GM18526 (cell line): ENCODE measurements around the gene C17orf75.

Source experiments
- POLR2A ChIP-seq: IDR thresholded peaks from 3 replicates; pipeline ENCODE4 v1.6.1; 2011; ENCODE audit not compliant: insufficient read length; ENCODE audit errors: extremely low read depth

Gene C17orf75

DNA sequence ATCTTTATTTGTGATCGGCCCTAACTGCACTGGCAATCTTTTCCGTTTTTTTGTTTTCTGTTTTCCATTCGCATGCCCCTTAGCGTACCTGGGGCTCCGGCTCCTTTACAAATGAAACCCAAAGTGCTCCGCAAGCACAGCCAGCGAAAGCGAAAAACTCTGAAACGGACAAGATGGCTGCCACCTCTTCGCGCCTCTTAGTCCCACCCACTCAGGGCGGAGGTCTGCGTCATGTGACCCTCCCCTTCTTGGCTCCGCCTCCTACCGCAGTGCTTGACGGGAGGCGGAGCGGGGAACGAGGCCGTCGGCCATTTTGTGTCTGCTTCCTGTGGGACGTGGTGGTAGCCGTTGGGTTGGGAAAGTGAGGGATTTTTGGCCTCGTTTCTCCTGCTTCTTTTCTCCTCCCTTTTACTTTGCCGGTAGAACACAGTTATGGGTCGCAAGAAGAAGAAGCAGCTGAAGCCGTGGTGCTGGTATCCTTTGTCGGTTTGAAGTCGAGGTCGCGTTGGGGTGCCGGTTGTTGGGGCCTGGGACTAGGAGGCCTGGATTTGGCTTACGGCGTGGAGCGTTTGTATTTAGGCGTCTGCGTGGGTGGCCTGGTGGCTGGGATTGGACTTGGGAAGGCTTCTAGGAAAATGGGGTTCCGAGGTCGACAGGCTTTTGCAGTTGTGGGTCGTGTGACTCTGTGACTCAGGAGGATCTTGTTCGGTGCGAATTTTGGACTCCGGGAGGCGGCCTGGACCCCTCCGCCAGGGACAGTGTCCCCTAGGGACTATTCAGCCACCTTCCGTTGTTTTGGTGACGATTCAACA is 8.1 kb upstream of the C17orf75 start, which contains the start of gene ZNF207:
Gene ZNF207 (plus strand): TSS at position 304 of the 812 bp plus-strand sequence. CDS start 129 bp downstream, at position 433.
- TF ChIP-seq POLR2A, result peak; percentile 85

DNA sequence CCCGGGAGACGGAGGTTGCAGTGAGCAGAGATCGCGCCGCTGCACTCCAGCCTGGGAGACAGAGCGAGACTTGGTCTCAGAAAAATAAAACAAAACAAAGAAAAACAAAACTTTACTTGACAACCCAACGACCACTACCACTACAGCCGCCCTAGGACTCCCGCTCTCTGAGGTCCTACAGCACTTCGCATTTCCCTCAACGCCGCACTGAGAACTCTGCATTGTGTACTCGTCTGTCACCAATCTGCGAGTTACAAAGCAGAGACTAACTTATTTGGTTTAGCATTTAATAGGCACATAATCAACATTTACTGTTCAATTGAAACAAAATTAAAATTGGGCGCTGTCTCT is 7.5 kb upstream of the C17orf75 start:
- no peak for TF ChIP-seq POLR2A

DNA sequence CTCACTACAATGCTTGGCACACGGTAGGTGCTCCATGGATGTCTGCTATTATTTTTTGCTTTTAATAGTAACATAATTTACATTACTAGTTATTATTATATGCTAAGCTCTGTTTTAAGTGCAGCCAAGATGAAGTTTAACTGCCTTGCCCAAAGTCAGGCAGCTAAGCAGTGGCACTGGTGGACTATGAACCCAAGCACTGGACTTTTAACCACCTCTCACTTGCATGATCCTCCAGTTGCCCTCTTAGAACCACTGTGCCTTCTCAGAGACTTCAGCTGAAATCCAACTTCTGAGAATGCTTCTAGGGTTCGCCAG is 6.5 kb upstream of the C17orf75 start:
- no peak for TF ChIP-seq POLR2A

DNA sequence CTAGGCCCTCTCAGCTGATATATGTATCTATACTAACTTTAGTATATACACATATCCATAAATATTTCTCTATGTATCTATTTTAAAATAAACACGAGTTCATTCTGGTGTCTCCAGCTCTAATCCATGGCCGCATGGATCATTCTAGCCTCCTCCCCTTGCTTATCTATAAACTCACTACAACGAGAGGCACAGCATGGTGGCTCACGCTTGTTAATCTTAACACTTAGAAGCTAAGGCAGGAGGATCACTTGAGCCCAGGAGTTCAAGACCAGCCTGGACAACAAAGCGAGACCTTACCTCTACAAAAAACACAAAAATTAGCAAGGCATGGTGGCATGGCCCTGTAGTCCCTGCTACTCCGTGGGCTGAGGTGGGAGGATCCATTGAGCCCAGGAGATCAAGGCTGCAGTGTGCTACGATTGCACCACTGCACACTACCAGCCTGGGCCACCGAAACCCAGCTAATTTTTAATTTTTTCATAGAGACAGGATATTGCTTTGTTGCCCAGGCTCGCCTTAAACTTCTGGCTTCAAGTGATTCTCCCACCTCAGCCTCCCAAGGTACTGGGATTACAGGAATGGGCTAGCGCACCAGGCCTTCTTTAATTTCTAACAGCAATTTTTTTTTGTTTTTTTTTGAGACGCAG is 4.1 kb upstream of the C17orf75 start:
- no peak for TF ChIP-seq POLR2A

DNA sequence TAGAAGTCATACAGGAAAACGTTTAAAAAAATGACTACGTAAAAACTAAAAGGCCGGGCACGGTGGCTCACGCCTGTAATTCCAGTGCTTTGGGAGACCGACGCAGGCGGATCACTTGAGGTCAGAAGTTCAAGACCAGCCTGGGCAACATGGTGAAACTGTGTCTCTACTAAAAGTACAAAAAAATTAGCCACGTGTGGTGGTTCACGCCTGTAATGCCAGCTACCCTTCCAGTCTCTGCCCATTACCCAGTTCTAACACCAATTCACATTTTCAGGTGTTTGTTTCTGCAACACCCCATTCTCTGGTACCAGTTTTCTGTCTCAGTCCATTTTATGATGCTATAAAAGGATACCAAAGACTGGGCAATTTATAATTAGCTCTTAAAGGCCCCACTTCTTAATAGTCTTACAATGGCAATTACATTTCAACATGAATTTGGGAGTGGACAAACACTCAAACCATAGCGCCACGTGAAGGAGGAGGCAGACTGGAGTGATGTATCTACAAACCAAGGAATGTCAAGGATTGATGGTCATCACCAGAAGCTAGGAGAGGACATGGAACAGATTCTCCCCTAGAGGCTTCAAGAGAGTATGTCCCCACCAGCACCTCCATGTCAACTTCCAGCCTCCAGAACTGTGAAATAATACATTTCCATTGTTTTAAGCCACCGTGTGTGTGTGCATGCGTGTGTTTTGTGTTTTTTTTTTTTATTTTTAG is 791 bp upstream of the C17orf75 start:
- TF ChIP-seq POLR2A, result no peak

DNA sequence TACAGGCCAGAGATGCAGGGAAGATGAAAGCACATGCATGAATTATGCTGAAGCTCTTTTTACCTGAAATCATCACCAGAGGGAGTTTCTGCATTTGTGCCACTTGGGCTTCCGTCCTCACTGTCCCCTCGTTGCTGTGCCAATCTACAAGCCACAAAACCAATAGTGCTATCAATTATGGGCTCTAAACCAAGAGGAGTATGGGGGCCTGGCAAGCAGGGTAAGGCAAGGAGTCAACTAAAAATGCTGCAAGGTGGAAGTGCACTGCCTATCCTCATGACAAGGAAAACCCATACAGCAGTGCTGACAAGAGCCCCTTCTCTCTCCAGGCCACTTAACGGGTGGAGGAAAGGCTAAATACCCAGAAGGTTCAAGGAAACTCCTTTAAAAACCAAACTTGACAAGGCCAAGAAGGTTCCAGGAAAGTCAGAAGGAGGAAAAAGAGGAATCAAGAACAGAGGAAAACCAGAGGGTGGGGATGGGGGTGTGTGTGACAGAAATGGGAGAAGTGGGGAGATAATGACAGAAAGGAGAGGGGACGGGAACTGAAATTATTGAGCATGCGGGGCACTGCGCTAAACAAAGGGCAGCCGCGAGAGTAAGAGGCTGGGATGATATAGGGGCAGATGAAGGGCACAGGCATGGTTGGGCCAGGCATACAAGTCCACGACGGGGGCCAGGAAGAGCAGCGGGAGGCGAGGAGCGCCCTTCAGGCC is 674 bp downstream of the C17orf75 start:
- TF ChIP-seq POLR2A, result no peak

DNA sequence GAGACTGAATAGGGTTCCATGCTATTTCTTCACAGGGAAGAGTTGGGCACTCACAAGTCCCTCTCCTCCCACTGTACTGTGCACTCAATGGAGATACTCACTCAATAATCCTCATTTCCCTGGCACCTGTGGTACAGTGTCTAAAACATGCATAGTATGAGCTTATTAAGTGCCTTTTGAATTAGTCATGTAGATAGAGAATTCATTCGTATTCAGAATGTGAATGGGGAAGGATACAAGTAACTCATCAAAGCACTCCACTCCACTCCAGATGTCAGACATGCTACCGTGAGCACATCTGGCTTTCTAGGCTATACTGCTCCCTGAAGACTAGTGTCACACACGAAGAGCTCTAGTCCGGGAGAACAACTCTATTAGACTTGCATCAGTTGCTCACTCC is 6.3 kb downstream of the C17orf75 start:
- TF ChIP-seq POLR2A, result no peak

DNA sequence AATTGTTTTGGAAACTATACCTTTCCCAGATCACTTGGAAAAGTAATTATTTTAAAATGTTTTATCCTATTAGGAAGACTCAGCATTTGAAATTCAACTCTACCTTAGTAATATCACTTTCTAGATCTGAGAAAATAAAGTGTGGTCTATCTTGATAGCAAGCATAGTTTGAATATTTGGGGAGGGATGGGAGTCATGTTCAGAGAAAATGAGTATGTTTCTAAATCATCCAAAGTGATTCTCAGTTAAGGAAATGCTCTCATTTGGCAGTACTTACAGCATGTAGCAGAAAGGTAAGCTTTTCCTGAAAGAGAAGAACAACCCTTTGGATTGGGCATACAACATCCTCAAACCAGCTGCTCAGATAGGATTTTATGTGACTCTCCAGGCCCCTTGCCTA is 6.9 kb downstream of the C17orf75 start:
- no peak for TF ChIP-seq POLR2A

DNA sequence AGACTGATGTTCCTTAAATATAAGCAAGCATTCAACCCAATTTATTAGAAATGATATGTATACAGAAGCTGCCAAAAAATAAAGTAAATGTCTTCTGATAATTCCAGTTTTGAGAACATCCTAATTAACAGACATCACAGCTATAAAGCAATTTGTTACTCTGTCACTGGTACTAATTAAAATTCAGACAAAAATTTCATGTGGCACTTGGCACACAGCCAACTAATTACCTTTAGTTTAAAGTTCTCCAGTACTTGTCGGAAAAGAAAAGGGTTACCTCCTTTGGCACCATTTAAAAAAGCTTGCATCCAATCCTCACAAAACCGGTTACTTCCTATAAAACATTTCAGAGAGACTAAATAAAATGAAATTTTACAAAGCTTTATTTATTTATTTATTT is 8.8 kb downstream of the C17orf75 start:
- no peak for TF ChIP-seq POLR2A

DNA sequence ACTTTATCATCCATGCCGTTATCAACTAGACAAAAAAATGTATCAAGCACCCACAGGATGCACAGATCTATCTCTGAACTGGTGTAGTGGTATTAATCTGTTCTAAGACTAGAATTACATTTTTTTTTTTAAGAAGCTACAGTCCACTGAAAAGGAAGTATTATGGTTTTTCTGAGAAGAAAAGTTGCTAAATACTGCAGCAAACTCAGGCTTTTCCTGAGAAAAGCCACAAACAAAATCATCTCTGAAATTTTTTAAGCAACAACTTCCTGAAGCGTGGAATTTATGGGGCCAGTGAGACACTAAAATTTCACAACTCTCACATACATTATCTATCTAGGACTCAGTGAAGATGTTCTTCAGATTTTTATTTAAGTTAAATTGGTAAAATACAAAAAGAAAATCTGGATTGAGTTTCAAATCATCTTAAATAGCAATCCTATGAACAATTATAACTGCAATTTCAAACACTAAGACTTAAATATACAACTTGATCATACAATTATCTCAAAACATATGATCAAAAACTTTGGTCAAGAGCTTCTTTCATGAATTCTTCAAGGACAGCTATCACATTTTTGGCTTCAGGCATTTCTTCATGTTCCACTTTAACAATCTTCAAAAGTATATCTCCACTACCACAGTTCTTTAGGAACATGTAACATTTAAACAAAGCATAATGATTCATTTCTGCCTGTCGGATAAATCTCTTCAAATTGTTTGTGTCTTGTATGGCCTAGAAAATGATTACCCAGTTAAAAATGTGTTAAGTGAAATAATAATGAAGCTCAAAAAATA is 10.5 kb downstream of the C17orf75 start:
- no peak for TF ChIP-seq POLR2A

DNA sequence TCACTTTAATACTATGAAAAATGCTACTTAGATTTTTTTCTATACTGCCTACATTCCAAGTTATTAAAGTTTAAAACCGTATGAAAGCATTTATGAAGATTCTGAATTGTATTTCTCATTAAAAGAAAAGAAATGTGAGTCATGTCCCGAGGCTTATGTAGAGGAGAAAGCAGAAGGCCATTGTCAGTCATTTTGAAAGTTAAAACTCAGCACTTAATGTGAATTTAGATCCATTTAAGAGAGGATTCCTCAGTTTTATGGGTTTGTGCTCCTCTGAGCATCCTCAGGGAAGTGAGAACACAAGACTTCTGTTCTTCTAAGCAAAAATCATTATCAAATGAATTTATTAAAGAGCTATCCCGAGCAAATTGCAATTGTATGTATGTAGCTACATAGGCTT is 11.8 kb downstream of the C17orf75 start:
- no peak for TF ChIP-seq POLR2A

DNA sequence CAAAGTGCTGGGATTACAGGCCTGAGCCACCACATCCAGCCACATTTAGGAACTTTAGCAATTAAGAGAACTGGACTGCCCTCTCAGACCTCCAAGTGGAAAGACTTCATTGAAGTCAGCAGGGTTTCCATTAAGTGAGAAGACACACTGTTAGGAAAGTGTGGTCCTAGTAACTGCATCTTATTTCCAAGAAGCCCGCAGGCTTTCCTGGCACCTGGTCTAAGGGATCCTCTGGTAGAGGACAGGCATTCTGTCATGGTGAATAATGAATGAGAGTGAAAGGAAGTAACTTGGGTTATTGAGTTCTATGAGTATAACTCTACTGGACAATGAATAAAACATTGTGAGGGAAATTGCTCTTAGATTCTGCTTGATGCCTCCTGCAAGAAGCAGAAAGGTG is 14.1 kb downstream of the C17orf75 start:
- no peak for TF ChIP-seq POLR2A

DNA sequence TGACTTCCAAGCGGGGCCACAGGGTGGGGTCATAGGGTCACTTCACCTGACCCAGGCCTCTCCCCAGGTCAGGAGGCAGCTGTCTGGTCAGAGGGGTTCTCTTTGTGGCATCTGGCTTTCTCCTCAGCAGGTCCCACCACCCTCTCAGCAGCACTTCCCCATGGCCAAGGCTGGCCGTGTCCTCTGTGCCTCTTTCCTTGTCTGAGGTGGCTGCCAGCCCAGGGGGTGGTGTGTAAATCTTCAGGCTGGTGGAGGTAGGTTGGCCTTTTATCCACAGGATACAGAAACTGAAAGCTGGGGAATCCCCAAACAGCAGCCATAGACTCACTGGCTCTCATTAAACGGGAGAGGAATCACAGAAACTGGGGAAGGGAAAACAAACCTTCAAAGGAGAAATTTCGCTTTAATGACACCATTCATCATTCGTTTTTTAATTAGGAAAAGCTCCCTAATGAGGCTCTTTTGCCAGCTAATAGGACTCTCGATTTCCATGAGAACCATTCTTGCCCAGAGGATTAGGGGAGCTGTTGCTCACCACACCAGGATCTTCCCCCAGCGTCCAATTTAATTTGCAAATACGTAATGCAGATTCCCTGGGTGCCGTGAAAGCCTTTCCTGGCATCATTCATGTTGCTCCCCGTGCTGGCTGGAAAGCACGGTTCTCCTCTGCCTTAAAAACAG is 18.0 kb downstream of the C17orf75 start:
- no peak for TF ChIP-seq POLR2A

DNA sequence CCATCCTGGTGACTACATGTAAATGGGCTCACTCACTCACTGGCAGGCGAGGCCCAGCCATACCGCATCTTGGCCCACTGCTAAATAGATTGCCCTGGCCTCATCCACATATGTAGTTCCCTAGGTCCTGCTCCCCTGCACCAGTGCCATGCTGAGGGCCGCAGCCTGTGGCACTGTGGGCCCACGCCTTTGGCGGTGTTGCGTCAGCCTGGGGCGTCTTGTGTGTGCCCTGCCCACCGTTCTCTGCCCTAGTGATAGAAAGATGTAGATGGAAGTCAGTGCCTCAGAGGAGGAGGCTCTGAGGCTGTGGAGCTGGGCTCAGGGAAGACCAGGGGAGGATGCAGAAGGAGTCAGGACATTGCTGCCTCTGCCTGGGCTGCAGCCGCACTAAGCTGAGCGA is 18.9 kb downstream of the C17orf75 start:
- TF ChIP-seq POLR2A, result no peak

DNA sequence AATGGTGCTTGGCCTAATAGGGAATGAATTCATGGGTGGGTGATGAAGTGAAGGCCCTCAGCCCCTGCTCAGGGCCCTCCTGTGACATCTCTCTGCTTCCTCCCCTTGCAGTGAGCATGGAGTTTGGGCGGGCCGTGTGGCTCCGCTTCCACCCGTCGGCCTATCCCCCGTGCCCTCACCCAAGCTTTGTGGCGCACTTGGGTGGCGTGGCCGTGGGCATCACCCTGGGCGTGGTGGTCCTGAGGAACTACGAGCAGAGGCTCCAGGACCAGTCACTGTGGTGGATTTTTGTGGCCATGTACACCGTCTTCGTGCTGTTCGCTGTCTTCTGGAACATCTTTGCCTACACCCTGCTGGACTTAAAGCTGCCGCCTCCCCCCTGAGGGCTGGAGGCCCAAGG is 21.1 kb downstream of the C17orf75 start:
- TF ChIP-seq POLR2A, result no peak

DNA sequence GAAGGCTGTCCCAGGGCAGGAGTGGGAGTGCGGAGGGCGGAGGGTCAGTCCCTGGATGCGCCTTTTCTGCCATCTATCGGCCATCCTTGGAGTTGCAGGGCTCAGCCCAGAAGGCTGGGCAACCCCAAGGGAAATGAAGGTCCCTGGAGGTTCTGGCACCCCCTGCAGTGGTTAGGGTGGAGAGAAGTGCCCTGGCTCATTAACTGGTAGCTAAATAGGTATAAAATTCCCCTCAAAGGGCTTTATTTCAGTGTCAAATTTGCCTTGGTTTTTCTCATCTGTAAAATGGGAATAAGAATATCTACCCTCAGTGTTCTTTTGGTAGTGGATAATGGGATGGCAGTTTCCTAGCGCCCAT is 22.4 kb downstream of the C17orf75 start:
- TF ChIP-seq POLR2A, result no peak
